Measurements from ENCODE around the gene RHBDD1. TPM values are rescaled to one million over a fixed set of nuclear protein-coding genes. Genes with fewer than 3 reads are reported as not detected.

RHBDD1 gene
- total RNA-seq, 1 experiment from 2014 or later = 8.7 TPM

DNA sequence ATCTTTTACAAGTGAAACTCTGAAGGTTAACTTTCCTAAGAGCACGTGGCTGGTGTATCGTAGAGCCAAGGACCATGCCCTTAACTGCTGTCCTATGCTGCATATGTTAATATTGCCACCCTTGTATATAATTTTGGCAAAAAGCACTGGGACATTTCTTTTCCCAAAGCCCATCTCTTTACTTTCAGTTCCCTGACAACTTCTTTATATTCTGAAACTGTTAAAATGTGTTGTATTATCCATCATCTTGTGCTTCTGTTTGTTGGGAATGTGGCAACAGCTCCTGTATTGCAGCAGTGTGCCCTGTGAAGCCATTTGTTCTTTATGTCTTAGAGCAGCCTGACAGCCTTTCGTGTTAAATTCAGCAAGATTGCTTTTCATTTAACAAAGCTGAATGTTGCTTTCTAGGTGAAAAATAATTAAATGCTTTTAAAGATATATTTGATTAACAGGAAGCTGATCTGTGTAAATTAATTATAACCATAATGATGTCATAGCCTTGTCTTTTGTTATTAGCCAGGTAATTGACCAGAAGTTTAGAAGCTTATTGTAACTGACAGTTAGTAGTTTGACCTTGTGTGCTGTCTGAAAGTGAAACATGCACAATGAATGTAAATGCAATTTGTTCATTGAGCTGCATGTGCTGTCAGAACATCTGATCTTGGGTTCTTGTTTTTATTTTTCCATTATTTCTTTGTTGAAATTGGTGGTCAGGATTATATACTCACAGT lies 9.7 kb downstream of the RHBDD1 start:
- H3K36me3 ChIP-seq (replicated peaks; ENCODE audit: control insufficient read depth, insufficient read depth, low read length) = no peaks in the 10 kb centered on the region
- H3K27me3 ChIP-seq (ENCODE audit: control insufficient read depth, insufficient read depth, low read length) = no peaks in the 10 kb centered on the region
- no peak for DNase-seq
- H3K4me3 ChIP-seq (ENCODE audit: insufficient read depth, low read depth, low read length) = no peak overlapping the region

GRCh38 chr2:226847090-226847489 lies 11.2 kb downstream of the RHBDD1 start:
- Histone ChIP-seq H3K27me3 (ENCODE audit: control insufficient read depth, insufficient read depth, low read length) (no peaks in the 10 kb centered on the region), H3K4me3 (ENCODE audit: insufficient read depth, low read depth, low read length) (no peak overlapping the region), H3K36me3 (replicated peaks; ENCODE audit: control insufficient read depth, insufficient read depth, low read length) (no peaks in the 10 kb centered on the region)
- no peak for DNase-seq

GRCh38 chr2:226847511-226847910 lies 11.7 kb downstream of the RHBDD1 start:
- Histone ChIP-seq H3K36me3 (replicated peaks; ENCODE audit: control insufficient read depth, insufficient read depth, low read length) (no peaks in the 10 kb centered on the region), H3K27me3 (ENCODE audit: control insufficient read depth, insufficient read depth, low read length) (no peaks in the 10 kb centered on the region), H3K4me3 (ENCODE audit: insufficient read depth, low read depth, low read length) (no peak overlapping the region)
- no peak for DNase-seq

DNA sequence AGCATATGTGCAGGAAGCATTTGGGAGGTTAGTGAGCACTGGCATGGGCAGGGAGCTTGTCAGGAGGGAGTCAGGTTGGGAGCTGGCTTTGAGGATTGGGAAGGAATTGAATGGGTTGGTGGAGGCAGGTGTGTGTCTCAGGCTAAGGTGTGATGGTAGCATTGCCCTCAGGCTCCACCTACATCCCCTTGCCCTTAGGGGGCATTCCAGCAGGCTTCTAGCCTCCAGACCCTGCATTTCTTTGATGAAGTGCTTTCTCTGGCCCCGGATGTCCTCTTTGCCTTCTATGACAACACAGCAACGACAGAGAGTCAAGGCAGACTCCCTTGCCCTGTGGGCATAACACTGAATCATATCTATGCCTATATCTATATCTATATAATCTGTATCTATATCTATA lies 13.5 kb downstream of the RHBDD1 start:
- Histone ChIP-seq H3K36me3 (replicated peaks; ENCODE audit: control insufficient read depth, insufficient read depth, low read length) (no peaks in the 10 kb centered on the region), H3K4me3 (ENCODE audit: insufficient read depth, low read depth, low read length) (no peak overlapping the region), H3K27me3 (ENCODE audit: control insufficient read depth, insufficient read depth, low read length) (no peaks in the 10 kb centered on the region)
- peak; percentile 17 for DNase-seq

GRCh38 chr2:226850024-226850423 lies 14.2 kb downstream of the RHBDD1 start:
- Histone ChIP-seq H3K4me3 (ENCODE audit: insufficient read depth, low read depth, low read length) (no peak overlapping the region), H3K36me3 (replicated peaks; ENCODE audit: control insufficient read depth, insufficient read depth, low read length) (no peaks in the 10 kb centered on the region), H3K27me3 (ENCODE audit: control insufficient read depth, insufficient read depth, low read length) (no peaks in the 10 kb centered on the region)
- DNase-seq = no peak

- Histone ChIP-seq H3K36me3 (replicated peaks; ENCODE audit: control insufficient read depth, insufficient read depth, low read length) (no peaks in the 10 kb centered on the region), H3K27me3 (ENCODE audit: control insufficient read depth, insufficient read depth, low read length) (no peaks in the 10 kb centered on the region), H3K4me3 (ENCODE audit: insufficient read depth, low read depth, low read length) (no peak overlapping the region)
- DNase-seq = no peak
These were observed 19.9 kb downstream of the RHBDD1 start for GRCh38 chr2:226855787-226856186.

DNA sequence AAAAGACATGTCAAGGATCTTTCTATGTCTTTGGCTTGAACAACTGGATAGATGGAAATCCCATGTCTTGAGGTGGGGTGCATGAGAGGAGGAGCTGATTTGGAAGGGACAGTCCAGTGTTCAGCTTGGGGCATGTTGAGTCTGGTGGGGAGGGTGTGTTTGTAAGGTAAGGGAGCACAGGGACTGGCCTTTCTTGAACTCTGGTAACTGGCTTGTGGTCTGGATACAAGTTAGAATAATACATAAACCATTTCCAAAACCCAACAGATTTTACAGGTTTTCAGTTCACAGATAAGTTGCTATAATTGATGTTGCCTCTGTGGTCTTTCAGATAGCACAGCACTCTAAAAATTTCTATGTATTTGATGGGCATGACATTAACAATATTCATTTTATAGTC lies 24.2 kb downstream of the RHBDD1 start:
- no peak overlapping the region for H3K4me3 ChIP-seq (ENCODE audit: insufficient read depth, low read depth, low read length)
- no peak for DNase-seq
- no peaks in the 10 kb centered on the region for H3K27me3 ChIP-seq (ENCODE audit: control insufficient read depth, insufficient read depth, low read length)

GRCh38 chr2:226862623-226863022 lies 26.8 kb downstream of the RHBDD1 start:
- H3K36me3 ChIP-seq (replicated peaks; ENCODE audit: control insufficient read depth, insufficient read depth, low read length) = no peaks in the 10 kb centered on the region; the same call in 1 of the 2 replicates
- no peak for DNase-seq
- H3K27me3 ChIP-seq (ENCODE audit: control insufficient read depth, insufficient read depth, low read length) = no peaks in the 10 kb centered on the region
- H3K4me3 ChIP-seq (ENCODE audit: insufficient read depth, low read depth, low read length) = no peak overlapping the region

More for the DNA sequence above, 24.2 kb downstream of the RHBDD1 start:
- no peaks in the 10 kb centered on the region; the same call in 1 of the 2 replicates for H3K36me3 ChIP-seq (replicated peaks; ENCODE audit: control insufficient read depth, insufficient read depth, low read length)

- no peak overlapping the region for H3K4me3 ChIP-seq (ENCODE audit: insufficient read depth, low read depth, low read length)
- no peak for DNase-seq
- H3K36me3 ChIP-seq (replicated peaks; ENCODE audit: control insufficient read depth, insufficient read depth, low read length) = no peaks in the 10 kb centered on the region; the same call in 1 of the 2 replicates
- H3K27me3 ChIP-seq (ENCODE audit: control insufficient read depth, insufficient read depth, low read length) = no peaks in the 10 kb centered on the region
These were observed 29.4 kb downstream of the RHBDD1 start for GRCh38 chr2:226865273-226865672.

DNA sequence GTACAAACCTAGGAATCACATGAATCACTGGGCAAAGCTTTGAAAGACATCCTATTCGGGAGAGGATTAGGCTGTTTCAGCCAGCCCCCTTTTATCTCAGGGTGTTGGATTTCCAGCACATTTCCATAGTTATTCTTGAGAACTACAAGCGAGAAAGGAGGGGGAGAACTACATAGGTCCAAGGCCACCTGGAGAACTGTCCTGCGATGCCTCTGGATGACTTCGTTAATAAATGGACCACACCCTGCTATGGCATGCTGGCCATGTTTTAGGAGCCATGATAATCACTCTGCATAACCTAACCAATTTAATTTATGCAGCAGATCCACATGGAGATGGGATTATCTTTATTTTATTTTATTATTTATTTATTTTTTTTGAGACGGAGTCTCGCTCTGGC lies 29.9 kb downstream of the RHBDD1 start:
- no peak for DNase-seq
- H3K27me3 ChIP-seq (ENCODE audit: control insufficient read depth, insufficient read depth, low read length) = no peaks in the 10 kb centered on the region
- H3K4me3 ChIP-seq (ENCODE audit: insufficient read depth, low read depth, low read length) = no peak overlapping the region
- no peaks in the 10 kb centered on the region; the same call in 1 of the 2 replicates for H3K36me3 ChIP-seq (replicated peaks; ENCODE audit: control insufficient read depth, insufficient read depth, low read length)

DNA sequence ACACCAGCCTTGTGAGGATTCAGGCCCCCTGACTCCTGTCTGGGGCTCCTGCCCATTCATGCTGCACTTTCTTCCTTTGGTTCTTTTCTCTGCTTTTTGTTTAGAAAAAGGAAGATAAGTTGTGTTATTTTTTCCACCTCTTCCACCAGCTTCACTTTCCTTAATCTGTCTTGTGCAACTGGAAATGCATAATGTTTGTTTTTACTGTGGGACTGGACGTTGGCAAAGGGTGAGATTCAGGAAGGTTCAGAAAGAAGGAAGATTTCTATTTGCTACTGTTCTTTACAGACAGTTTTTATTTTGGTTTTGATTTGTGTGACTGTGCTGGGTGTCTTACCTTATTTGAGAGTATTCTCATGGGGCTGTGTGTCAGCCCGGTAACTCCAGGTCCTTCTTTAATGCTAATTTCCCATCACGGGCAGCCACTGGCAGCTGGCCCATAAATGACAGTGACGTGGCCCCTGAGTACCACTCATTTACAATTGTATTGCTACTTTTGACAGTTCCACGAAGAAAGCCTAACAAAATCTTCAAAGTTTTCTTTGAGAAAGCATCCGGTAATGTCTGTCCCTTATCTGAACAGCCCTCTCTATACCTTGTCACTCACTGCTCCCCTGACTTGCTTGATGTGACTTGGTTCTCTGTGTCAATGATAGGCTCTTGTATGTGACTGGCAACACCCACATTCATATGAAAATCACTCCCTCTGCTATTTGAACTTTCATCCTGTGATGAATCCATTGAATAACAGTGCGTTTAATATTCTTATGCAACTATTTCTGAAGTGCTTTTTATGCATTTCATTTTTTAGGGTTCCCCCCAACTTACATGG lies 32.7 kb downstream of the RHBDD1 start:
- no peaks in the 10 kb centered on the region; the same call in 1 of the 2 replicates for H3K36me3 ChIP-seq (replicated peaks; ENCODE audit: control insufficient read depth, insufficient read depth, low read length)
- no peaks in the 10 kb centered on the region for H3K27me3 ChIP-seq (ENCODE audit: control insufficient read depth, insufficient read depth, low read length)
- DNase-seq = no peak
- H3K4me3 ChIP-seq (ENCODE audit: insufficient read depth, low read depth, low read length) = no peak overlapping the region

GRCh38 chr2:226869371-226869770 lies 33.5 kb downstream of the RHBDD1 start:
- Histone ChIP-seq H3K4me3 (ENCODE audit: insufficient read depth, low read depth, low read length) (no peak overlapping the region), H3K36me3 (replicated peaks; ENCODE audit: control insufficient read depth, insufficient read depth, low read length) (no peaks in the 10 kb centered on the region; the same call in none of the 2 replicates), H3K27me3 (ENCODE audit: control insufficient read depth, insufficient read depth, low read length) (no peaks in the 10 kb centered on the region)
- DNase-seq = no peak

DNA sequence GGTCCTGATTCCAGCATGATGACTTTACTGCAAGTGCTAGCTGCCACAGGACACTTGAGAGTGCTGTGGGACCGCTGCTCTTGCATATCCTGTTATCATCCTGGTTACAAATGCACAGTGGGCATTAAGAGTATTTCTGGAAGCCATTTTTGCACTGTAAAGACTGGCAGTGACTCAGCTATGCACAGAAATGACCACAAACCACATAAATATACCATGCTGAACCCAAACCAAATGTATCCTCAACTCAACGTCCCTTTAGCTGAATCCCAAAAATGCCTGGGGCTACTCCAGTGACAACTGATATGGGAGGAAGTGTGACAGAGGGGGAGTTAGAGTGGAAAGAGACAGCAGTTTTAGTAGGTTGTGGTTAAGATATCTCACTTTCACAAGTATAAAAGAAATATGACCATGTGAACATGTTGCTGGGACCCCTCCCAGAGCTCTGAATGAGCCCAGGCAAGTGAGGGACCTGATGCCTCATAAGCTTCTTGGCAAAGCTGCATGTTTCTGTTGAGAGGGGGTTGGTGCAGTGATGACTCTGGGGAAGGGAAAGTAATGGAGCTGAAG lies 37.3 kb downstream of the RHBDD1 start:
- Histone ChIP-seq H3K4me3 (ENCODE audit: insufficient read depth, low read depth, low read length) (no peak overlapping the region), H3K27me3 (ENCODE audit: control insufficient read depth, insufficient read depth, low read length) (no peaks in the 10 kb centered on the region), H3K36me3 (replicated peaks; ENCODE audit: control insufficient read depth, insufficient read depth, low read length) (no peaks in the 10 kb centered on the region; the same call in 1 of the 2 replicates)
- no peak for DNase-seq

DNA sequence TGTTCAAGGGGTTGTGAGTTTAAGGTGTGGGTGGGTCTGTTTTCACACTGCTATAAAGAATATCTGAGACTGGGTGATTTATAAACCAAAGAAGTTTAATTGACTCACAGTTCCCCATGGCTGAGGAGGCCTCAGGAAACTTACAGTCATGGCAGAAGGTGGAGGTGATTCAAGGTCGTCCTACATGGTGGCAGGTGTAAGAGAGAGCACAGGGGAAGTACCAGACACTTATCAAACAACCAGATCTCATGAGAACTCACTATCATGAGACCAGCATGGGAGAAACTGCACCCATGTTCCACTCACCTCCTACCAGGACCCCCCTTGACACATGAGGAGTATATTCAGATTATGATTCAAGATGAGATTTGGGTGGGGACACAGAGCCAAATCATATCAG lies 38.0 kb downstream of the RHBDD1 start:
- H3K36me3 ChIP-seq (replicated peaks; ENCODE audit: control insufficient read depth, insufficient read depth, low read length) = no peaks in the 10 kb centered on the region; the same call in 1 of the 2 replicates
- DNase-seq = no peak
- no peaks in the 10 kb centered on the region for H3K27me3 ChIP-seq (ENCODE audit: control insufficient read depth, insufficient read depth, low read length)
- no peak overlapping the region for H3K4me3 ChIP-seq (ENCODE audit: insufficient read depth, low read depth, low read length)

- Histone ChIP-seq H3K36me3 (replicated peaks; ENCODE audit: control insufficient read depth, insufficient read depth, low read length) (no peaks in the 10 kb centered on the region; the same call in 1 of the 2 replicates), H3K4me3 (ENCODE audit: insufficient read depth, low read depth, low read length) (no peak overlapping the region), H3K27me3 (ENCODE audit: control insufficient read depth, insufficient read depth, low read length) (no peaks in the 10 kb centered on the region)
- no peak for DNase-seq
These were observed 38.9 kb downstream of the RHBDD1 start for GRCh38 chr2:226874749-226875148.
